Activated CD8-positive, alpha-beta memory T cell treated with anti-CD3 and anti-CD28 coated beads for 4 hours (primary cell): ENCODE measurements around the gene HMGCLL1.

ENCODE experiments used
- DNase-seq, 2 donors: peaks; one replicate each; pipeline ENCODE4 v3.0.0-alpha.2; 2020; ENCODE audit warnings: low read depth in 2 of 2

HMGCLL1 gene

DNA sequence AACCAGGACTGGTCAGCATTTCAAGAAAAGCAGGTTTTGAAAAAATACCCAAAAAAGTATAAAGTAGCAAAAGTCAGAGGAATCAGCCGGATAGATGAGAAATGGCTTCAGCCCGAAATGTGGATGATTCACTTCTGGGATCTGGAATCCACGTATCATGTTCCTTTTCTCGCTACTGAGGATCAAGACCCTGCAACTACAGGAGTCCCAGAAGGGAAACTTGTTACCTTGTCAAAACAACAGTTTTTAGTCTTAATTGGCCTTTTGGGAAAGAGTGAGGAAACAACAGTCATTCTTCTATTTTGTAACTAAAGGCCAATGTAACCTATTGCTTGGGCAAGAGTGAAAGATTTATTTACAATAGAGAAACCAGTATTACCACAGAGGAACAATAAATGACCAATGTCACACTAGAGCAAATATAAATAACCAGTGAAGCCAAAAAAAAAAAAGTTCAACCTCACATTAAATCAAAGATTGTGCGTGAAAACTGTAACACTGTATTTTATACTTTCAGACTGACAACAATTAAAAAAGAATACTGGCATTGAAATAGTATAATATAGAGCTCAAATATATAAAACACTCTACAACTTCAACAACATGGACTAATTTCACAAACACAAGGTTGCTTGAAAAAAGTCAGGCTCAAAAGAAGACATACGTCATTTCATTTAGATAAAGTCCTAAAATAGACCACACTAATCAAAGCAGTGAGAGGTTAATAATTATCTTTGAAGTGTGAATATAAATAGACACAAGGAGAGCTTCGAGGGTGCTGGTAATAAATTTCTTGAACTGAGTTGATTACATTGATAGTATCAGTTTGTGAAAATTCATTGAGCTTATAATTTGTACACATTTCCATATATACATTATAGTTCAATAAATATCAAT, 135.5 kb downstream of the HMGCLL1 start:
- DNase-seq, result no peak

GRCh38 chr6:55438203-55438602, 140.8 kb downstream of the HMGCLL1 start:
- no peak for DNase-seq

GRCh38 chr6:55437141-55437540, 141.9 kb downstream of the HMGCLL1 start:
- DNase-seq, result no peak

- DNase-seq, result no peak
Observed at GRCh38 chr6:55433446-55434130, 145.4 kb downstream of the HMGCLL1 start.

DNA sequence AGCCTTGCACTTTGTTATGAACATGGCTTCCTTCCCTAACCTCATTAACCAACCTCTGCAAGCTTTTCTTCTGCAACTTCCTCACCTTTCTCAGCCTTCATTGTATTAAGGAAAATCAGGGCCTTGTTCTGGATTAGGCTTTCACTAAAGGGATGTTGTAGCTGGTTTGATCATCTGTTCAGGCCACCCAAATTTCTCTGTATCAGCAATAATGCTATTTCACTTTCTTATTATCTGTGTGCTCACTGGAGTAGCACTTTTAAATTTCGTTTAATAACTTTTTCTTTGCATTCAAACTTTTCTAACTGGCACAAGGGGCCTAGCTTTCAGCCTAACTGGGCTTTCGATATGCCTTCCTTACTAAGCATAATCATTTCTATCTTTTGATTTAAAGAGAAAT, 155.1 kb downstream of the HMGCLL1 start:
- DNase-seq, result no peak

- DNase-seq, result no peak
Observed at GRCh38 chr6:55410674-55411073, 168.3 kb downstream of the HMGCLL1 start.

GRCh38 chr6:55405474-55406235, 173.3 kb downstream of the HMGCLL1 start:
- DNase-seq, result no peak

GRCh38 chr6:55399351-55399750, 179.6 kb downstream of the HMGCLL1 start:
- no peak for DNase-seq

DNA sequence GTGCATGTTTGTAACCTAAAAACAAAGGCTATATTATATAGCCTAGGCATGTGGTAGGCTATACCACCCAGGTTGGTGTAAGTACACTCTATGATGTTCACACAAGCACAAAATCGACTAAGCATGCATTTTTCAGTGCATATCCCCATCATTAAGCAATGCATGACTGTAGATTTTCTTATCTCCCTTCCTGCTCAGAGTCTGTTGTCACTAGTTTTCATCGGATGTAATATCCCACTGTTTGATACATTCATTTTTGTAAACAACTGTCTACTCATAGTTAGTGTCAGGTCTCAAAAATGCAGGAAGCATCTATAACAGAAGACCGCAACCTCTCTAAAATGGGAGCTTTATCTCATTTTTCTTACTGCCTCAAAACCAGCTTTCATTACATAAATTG, 181.0 kb downstream of the HMGCLL1 start:
- no peak for DNase-seq

GRCh38 chr6:55395871-55396270, 183.1 kb downstream of the HMGCLL1 start:
- no peak for DNase-seq

DNA sequence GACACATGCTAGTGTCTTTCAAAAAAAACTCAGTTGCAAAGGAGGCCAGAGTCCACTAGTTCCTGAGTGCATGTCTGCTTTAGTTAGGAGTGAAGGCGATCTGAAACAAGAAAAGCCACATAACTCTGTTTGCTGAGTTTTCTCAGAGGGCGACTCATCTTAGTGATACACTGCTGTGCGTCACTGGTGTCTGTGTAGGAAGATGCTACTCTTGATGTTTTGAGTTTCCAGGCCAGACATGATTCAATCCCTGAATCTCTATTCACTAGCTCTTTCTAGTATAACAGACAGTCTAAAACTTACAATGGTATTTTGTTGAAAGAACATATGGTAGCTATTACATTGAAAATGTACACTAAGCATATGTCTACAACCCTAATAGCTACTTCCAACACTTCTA, 190.8 kb downstream of the HMGCLL1 start:
- DNase-seq, result no peak
